ENCODE measurements around the gene GSN. TPM values are rescaled to one million over a fixed set of nuclear protein-coding genes. Genes with fewer than 3 reads are reported as not detected.
A peak's percentile ranks its signal among the peaks of the same experiment; 100 is the strongest.

GSN gene
- total RNA-seq, 2 experiments from 2014 or later: 2.6 to 2.7 TPM

DNA sequence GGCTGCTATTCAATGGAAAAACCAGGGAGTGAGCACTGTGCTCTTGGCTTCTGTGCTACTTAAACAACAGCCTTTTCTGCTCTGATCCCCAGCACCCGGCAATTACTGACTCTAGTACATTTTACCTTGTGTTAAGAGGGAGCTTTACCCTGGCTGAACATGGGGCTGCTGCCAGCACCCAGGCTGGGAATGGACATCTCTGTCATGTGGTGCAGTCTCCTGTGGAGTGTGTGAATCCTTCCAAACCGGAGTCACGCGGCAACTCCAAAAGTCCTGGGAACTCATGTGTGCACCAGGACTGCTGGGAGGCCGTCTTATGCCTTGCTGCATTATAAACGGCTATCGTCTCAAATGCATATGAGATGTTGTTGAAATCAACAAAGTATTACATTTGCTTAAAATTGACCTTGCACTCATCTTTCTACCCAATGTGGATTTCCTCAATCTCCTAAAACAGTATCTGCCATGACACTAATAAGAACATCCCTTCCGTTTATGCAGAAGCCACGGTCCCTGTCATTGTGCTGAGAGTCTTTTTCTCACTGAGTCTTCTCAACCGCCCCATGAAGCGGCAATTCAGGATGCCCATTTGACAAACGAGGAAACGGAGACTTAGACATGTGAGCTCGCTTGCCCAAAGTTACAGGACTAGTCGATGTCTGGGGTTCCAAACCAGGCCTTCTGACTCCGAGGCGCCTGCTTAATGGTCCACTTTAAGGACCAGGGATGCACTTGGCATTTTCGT, 884 bp upstream of the GSN start:
- Histone ChIP-seq H3K4me1 (ENCODE audit: insufficient read depth, low read length) (peaks cover 17% of the 10 kb centered on the region), H3K36me3 (ENCODE audit: insufficient read depth, low read length) (no peaks in the 10 kb centered on the region), H3K27me3 (ENCODE audit: control insufficient read depth in 1 of 2, insufficient read depth in 2 of 2, low read length in 2 of 2) (peaks cover 0 to 12% of the 10 kb centered on the region in 2 experiments), H3K4me3 (ENCODE audit: low read length) (peak overlapping the region; percentile 69), H3K9me3 (ENCODE audit: control insufficient read depth in 1 of 2, insufficient read depth in 1 of 2, low read length in 2 of 2) (no peaks in the 10 kb centered on the region), H3K27ac (ENCODE audit: low read depth in 1 of 2, low read length in 2 of 2) (no peak overlapping the region)
- no peak for TF ChIP-seq CTCF (IDR thresholded peaks at IDR 0.05)
- no peaks in the 10 kb centered on the region for H3K36me3 Mint-ChIP-seq (ENCODE audit: low read depth)
- ChIA-PET CTCF (no interaction called here), POLR2A (no interaction called here)
- DNase-seq: no peak
- H3K4me3 Mint-ChIP-seq: peak overlapping the region; percentile 72
- peaks cover 12% of the 10 kb centered on the region for H3K4me1 Mint-ChIP-seq (ENCODE audit: low read depth)
- peaks cover 12% of the 10 kb centered on the region for H3K27me3 Mint-ChIP-seq
- no peak overlapping the region for H3K27ac Mint-ChIP-seq
- intact Hi-C loops (cut with DNase I, micrococcal nuclease): no loop called here
- no peak for ATAC-seq (ENCODE audit: poor library complexity)
- no peaks in the 10 kb centered on the region for H3K9me3 Mint-ChIP-seq

DNA sequence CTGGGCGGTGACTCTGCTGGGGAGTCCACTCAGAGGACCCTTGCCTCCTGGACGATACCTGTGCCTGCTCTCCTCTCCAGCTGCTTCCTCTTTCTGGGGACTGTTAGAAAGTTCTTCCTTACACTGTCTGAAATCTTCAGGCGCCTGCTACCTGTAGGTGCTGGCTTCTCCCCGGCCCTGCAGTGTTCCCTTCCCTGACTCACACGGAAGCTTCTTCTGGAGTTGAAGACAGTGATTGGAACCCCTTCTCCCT, 562 bp downstream of the GSN start:
- DNase-seq (peak in 1 of 14 experiments; percentile 5), ATAC-seq (ENCODE audit: poor library complexity) (peak; percentile 33)
- Histone ChIP-seq H3K27ac (ENCODE audit: low read depth in 1 of 2, low read length in 2 of 2) (no peak overlapping the region), H3K9me3 (ENCODE audit: control insufficient read depth in 1 of 2, insufficient read depth in 1 of 2, low read length in 2 of 2) (no peaks in the 10 kb centered on the region), H3K4me1 (ENCODE audit: insufficient read depth, low read length) (peaks cover 19% of the 10 kb centered on the region), H3K36me3 (ENCODE audit: insufficient read depth, low read length) (no peaks in the 10 kb centered on the region), H3K27me3 (ENCODE audit: control insufficient read depth in 1 of 2, insufficient read depth in 2 of 2, low read length in 2 of 2) (peaks cover 0 to 12% of the 10 kb centered on the region in 2 experiments), H3K4me3 (ENCODE audit: low read length) (peak overlapping the region; percentile 69)
- no peaks in the 10 kb centered on the region for H3K36me3 Mint-ChIP-seq (ENCODE audit: low read depth)
- intact Hi-C loops (cut with DNase I, micrococcal nuclease): no loop called here
- H3K27ac Mint-ChIP-seq: no peak overlapping the region
- ChIA-PET CTCF (interaction anchor here (2.6 kb wide), 1 partner anchor 10 kb away, joined by 11 read pairs; no protein-coding TSS in a partner anchor), POLR2A (no interaction called here)
- H3K4me3 Mint-ChIP-seq: peak overlapping the region; percentile 88
- TF ChIP-seq CTCF (IDR thresholded peaks at IDR 0.05): no peak
- H3K27me3 Mint-ChIP-seq: peaks cover 12% of the 10 kb centered on the region
- no peaks in the 10 kb centered on the region for H3K9me3 Mint-ChIP-seq
- H3K4me1 Mint-ChIP-seq (ENCODE audit: low read depth): peaks cover 12% of the 10 kb centered on the region

DNA sequence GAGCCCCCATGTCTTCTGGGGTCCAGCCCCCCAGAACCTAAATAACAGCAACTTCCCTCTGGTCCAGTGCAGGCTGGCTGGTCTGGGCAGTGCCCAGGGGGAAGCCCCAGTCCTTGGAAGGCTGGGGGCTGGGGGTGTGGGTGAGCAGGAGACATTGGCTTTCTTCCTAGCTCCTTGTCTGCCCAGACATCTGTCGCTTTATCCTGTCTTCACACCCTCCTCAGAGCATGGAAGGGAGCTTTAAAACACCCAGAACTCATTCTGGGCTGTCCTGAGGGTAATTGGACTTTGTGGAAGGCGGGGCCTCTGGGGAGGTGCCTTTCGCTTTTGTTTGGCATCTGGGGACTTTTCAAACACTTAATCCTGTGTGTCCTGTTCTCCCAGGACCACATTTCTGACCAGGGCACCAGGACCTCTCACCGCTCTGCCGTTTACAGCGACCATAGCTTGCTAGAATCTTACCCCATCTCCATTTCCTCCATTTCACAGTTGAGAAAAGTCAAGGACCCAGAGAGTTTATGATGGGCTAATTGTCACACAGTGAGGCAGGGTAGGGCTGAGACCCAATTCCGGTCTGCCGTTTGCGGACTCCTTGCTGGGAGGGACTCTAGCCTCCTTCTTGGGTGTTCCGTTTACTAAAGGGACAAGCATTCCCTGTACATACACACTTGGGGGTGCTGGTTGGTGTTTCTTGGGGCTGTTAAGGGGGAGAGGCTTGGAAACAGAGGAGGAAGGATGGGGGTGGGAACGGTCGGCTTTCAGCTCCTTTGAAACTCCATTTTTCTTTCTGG, 1.1 kb downstream of the GSN start:
- ChIA-PET POLR2A (no interaction called here), CTCF (interaction anchor here (2.6 kb wide), 1 partner anchor 9 kb away, joined by 11 read pairs; no protein-coding TSS in a partner anchor)
- Mint-ChIP-seq H3K27me3 (peaks cover 12% of the 10 kb centered on the region), H3K4me3 (peak overlapping the region; percentile 88), H3K27ac (no peak overlapping the region), H3K9me3 (no peaks in the 10 kb centered on the region), H3K4me1 (ENCODE audit: low read depth) (peaks cover 12% of the 10 kb centered on the region), H3K36me3 (ENCODE audit: low read depth) (no peaks in the 10 kb centered on the region)
- Histone ChIP-seq H3K27ac (ENCODE audit: low read depth in 1 of 2, low read length in 2 of 2) (no peak overlapping the region), H3K4me3 (ENCODE audit: low read length) (peak overlapping the region; percentile 69), H3K4me1 (ENCODE audit: insufficient read depth, low read length) (peaks cover 19% of the 10 kb centered on the region), H3K9me3 (ENCODE audit: control insufficient read depth in 1 of 2, insufficient read depth in 1 of 2, low read length in 2 of 2) (no peaks in the 10 kb centered on the region), H3K27me3 (ENCODE audit: control insufficient read depth in 1 of 2, insufficient read depth in 2 of 2, low read length in 2 of 2) (peaks cover 0 to 12% of the 10 kb centered on the region in 2 experiments), H3K36me3 (ENCODE audit: insufficient read depth, low read length) (no peaks in the 10 kb centered on the region)
- no peak for TF ChIP-seq CTCF (IDR thresholded peaks at IDR 0.05)
- intact Hi-C loops (cut with DNase I, micrococcal nuclease): no loop called here
- no peak for ATAC-seq (ENCODE audit: poor library complexity)
- DNase-seq: no peak

All from CD4-positive, alpha-beta T cell (primary cell).